HG02885 (cell line): ENCODE data around the gene CCL24.
"Not testable (repeated sequence)": the region's sequence is repeated elsewhere in the genome, so short reads cannot be mapped to it uniquely, and the experiment has no call there.

Experiments used
- ATAC-seq: cut with Tn5 transposase; IDR thresholded peaks from one replicate; pipeline ENCODE4 v1.9.1; 2021; ENCODE audit warnings: mild to moderate bottlenecking; ENCODE audit not compliant: unreplicated experiment, poor library complexity

Gene CCL24

GRCh38 chr7:75813781-75814236 is at the start of gene CCL24:
Gene CCL24 (minus strand): TSS chr7:75813806. CDS start chr7:75813715, 91 bp downstream.
- no peak for ATAC-seq

GRCh38 chr7:75861636-75862035 is 48.0 kb upstream of the CCL24 start:
- no peak for ATAC-seq

GRCh38 chr7:75858410-75858809 is 44.8 kb upstream of the CCL24 start:
- ATAC-seq = no peak

- ATAC-seq = no peak
Measured at GRCh38 chr7:75856536-75856935, 42.9 kb upstream of the CCL24 start.

- ATAC-seq = not testable (repeated sequence)
Measured at GRCh38 chr7:75854813-75855345, 41.3 kb upstream of the CCL24 start.

GRCh38 chr7:75854233-75854632 is 40.6 kb upstream of the CCL24 start:
- no peak for ATAC-seq

- no peak for ATAC-seq
Measured at GRCh38 chr7:75850235-75850634, 36.6 kb upstream of the CCL24 start.

- no peak for ATAC-seq
Measured at GRCh38 chr7:75849573-75849972, 36.0 kb upstream of the CCL24 start.

- no peak for ATAC-seq
Measured at GRCh38 chr7:75847707-75848106, 34.1 kb upstream of the CCL24 start.

GRCh38 chr7:75845132-75845531 is 31.5 kb upstream of the CCL24 start:
- ATAC-seq = not testable (repeated sequence)

- no peak for ATAC-seq
Measured at GRCh38 chr7:75844158-75844557, 30.6 kb upstream of the CCL24 start.

- no peak for ATAC-seq
Measured at GRCh38 chr7:75843613-75844116, 30.1 kb upstream of the CCL24 start.

GRCh38 chr7:75842836-75843446 is 29.3 kb upstream of the CCL24 start:
- peak; percentile 94 for ATAC-seq

- no peak for ATAC-seq
Measured at GRCh38 chr7:75840029-75840428, 26.4 kb upstream of the CCL24 start.

- ATAC-seq = not testable (repeated sequence)
Measured at GRCh38 chr7:75838281-75838930, 24.8 kb upstream of the CCL24 start.

GRCh38 chr7:75836798-75837197 is 23.2 kb upstream of the CCL24 start:
- ATAC-seq = no peak

- no peak for ATAC-seq
Measured at GRCh38 chr7:75835688-75836285, 22.2 kb upstream of the CCL24 start.

- ATAC-seq = not testable (repeated sequence)
Measured at GRCh38 chr7:75833662-75834061, 20.1 kb upstream of the CCL24 start.

- no peak for ATAC-seq
Measured at GRCh38 chr7:75830978-75831377, 17.4 kb upstream of the CCL24 start.

GRCh38 chr7:75829656-75830055 is 16.1 kb upstream of the CCL24 start:
- not testable (repeated sequence) for ATAC-seq
